T-helper 1 cell treated with Interleukin-12 subunit alpha and Interleukin-12 subunit beta and Interleukin-4 antibody, amounts not matched to agents 30 μg/mL and 1 μg/mL, for 36 hours (primary cell): ENCODE results near the gene PLEKHG5.
A peak's percentile ranks its signal among the peaks of the same experiment; 100 is the strongest.
"Not testable (repeated sequence)": the region's sequence is repeated elsewhere in the genome, so short reads cannot be mapped to it uniquely, and the experiment has no call there.

Experiments
- H3K27ac Mint-ChIP-seq: one replicate; pipeline ENCODE4 v1.8.0; 2021; ENCODE audit warnings: mild to moderate bottlenecking, mixed read lengths
- H3K27me3 Mint-ChIP-seq: one replicate; pipeline ENCODE4 v1.8.0; 2021; ENCODE audit warnings: low read depth, mixed read lengths
- H3K36me3 Mint-ChIP-seq: one replicate; pipeline ENCODE4 v1.8.0; 2021; ENCODE audit warnings: low read depth, mixed read lengths
- H3K4me1 Mint-ChIP-seq: one replicate; pipeline ENCODE4 v1.8.0; 2021; ENCODE audit warnings: low read depth, mixed read lengths
- H3K4me3 Mint-ChIP-seq: one replicate; pipeline ENCODE4 v1.8.0; 2021; ENCODE audit warnings: mild to moderate bottlenecking, moderate library complexity, mixed read lengths
- H3K9me3 Mint-ChIP-seq: one replicate; pipeline ENCODE4 v1.8.0; 2021; ENCODE audit warnings: mixed read lengths

The PLEKHG5 gene

GRCh38 chr1:6448749-6449631 lies 42.5 kb downstream of the PLEKHG5 start:
- H3K4me3 Mint-ChIP-seq, result peak overlapping the region; percentile 27
- H3K4me1 Mint-ChIP-seq, result peaks cover 12% of the 10 kb centered on the region
- H3K27me3 Mint-ChIP-seq, result peaks cover 58% of the 10 kb centered on the region
- no peaks in the 10 kb centered on the region for H3K36me3 Mint-ChIP-seq
- no peak overlapping the region for H3K27ac Mint-ChIP-seq
- no peaks in the 10 kb centered on the region for H3K9me3 Mint-ChIP-seq

DNA sequence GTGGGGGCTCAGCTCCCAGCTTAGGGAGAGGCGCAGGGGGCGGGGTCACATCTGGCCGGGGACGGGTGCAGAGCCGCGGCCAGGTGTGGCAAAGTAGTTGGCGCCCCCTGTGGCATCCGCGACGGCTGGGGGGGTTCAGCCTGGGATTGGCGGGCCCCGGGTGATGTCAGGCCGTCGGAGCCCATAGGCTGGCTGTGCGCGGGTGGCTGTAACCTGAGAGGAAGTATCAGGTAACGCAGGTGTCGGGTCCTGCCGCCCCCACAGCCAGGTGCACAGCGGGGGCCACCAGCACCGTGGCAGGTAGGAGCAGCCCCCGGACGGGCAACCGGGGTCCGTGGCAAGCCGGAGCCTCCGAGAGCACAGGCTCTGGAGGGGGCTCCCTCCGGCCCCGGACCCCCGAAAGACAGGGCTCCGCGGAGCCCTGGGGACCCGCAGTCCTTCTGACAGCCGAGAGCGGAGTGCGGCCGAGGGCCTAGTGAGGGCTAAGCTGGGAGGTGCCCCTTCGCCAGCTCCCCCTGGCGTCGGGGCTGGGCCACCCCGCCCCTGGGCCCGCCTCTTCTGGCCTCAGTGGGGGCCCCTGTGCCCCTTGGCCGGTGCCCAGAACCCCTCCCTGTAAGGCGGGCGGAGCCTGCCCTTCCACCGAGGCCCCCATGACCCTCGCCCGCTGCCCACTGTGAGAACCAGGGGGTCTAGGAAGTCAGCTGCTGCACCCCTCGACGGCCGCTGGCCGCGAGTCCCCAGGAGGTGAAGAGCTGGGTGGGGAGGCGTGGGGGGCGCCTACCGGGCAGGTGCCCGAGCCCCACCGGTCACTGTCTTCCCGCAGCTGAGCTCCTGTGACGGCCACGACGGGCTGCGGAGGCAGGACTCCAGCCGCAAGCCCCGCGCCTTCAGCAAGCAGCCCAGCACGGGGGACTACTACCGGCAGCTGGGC lies 43.4 kb downstream of the PLEKHG5 start:
- Mint-ChIP-seq H3K4me1 (peaks cover 10% of the 10 kb centered on the region), H3K36me3 (no peaks in the 10 kb centered on the region), H3K27ac (no peak overlapping the region), H3K9me3 (no peaks in the 10 kb centered on the region), H3K4me3 (no peak overlapping the region), H3K27me3 (peaks cover 49% of the 10 kb centered on the region)

- no peak overlapping the region for H3K27ac Mint-ChIP-seq
- H3K4me1 Mint-ChIP-seq, result peaks cover 10% of the 10 kb centered on the region
- no peak overlapping the region for H3K4me3 Mint-ChIP-seq
- no peaks in the 10 kb centered on the region for H3K36me3 Mint-ChIP-seq
- H3K27me3 Mint-ChIP-seq, result peaks cover 47% of the 10 kb centered on the region
- H3K9me3 Mint-ChIP-seq, result no peaks in the 10 kb centered on the region
These were observed 44.2 kb downstream of the PLEKHG5 start for GRCh38 chr1:6447016-6447817.

- H3K27me3 Mint-ChIP-seq, result peaks cover 53% of the 10 kb centered on the region
- no peaks in the 10 kb centered on the region for H3K9me3 Mint-ChIP-seq
- peaks cover 10% of the 10 kb centered on the region for H3K4me1 Mint-ChIP-seq
- H3K36me3 Mint-ChIP-seq, result no peaks in the 10 kb centered on the region
- H3K4me3 Mint-ChIP-seq, result no peak overlapping the region
- H3K27ac Mint-ChIP-seq, result no peak overlapping the region
These were observed 44.8 kb downstream of the PLEKHG5 start for GRCh38 chr1:6446665-6447015.

GRCh38 chr1:6445929-6446328 lies 45.5 kb downstream of the PLEKHG5 start:
- H3K27me3 Mint-ChIP-seq, result peaks cover 57% of the 10 kb centered on the region
- H3K4me1 Mint-ChIP-seq, H3K4me3 Mint-ChIP-seq, H3K9me3 Mint-ChIP-seq, H3K36me3 Mint-ChIP-seq, H3K27ac Mint-ChIP-seq: not testable (repeated sequence)

- peaks cover 51% of the 10 kb centered on the region for H3K27me3 Mint-ChIP-seq
- no peak overlapping the region for H3K4me3 Mint-ChIP-seq
- H3K9me3 Mint-ChIP-seq, result no peaks in the 10 kb centered on the region
- no peaks in the 10 kb centered on the region for H3K36me3 Mint-ChIP-seq
- H3K4me1 Mint-ChIP-seq, result peaks cover 10% of the 10 kb centered on the region
- H3K27ac Mint-ChIP-seq, result no peak overlapping the region
These were observed 46.3 kb downstream of the PLEKHG5 start for GRCh38 chr1:6445062-6445763.

DNA sequence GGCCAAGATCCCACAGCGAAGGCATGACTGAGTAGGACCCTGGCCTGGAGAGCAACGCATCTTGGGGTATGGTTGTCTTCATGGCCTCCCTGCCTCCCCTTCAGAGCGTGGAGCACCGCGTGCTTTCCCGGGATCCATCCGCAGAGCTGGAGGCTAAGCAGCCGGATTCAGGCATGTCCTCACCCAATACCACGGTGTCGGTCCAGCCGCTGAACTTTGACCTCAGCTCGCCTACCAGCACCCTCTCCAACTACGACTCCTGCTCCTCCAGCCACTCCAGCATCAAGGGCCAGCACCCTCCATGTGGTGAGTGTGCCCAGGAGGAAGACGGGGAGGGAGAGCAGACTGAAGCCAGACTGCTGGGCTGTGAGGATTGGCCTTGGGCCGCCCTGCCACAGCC lies 47.1 kb downstream of the PLEKHG5 start:
- peaks cover 47% of the 10 kb centered on the region for H3K27me3 Mint-ChIP-seq

DNA sequence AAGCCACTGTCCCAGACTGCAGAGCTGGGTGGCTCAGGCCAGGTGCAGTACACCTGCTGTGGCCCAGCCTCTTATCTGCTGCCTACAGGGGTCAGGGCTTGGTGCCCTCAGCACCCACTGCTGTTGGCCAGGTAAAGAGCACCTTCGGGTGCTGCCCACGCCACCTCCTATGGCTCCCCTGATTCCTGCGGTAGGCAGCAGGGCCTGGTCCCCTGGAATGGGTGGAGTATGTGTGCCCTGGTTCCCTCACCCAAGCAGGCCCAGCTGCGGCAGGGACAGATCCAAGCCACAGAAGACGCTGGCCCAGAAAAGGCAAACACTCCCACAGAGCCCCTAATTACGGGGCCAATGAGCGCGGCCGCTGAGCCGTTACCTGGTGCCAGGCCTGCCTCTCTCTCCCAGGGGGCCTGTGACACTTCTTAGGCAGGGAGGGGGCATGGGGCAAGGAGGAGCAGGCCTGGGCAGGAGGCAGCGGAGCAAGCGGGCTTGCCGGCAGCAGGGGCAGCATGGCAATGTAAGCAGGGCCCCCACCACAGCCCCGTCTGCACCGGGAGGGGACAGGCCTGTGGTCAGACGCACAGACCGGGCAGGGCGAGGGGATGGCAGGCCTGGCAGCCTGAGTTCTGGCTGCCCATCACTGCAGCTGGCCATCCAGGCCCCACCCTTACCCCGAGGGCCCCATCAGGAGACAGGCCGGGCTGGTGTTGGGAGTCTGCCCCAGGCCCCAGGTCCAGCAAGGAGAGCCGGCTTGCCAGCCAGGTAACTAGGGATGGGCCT lies 47.9 kb downstream of the PLEKHG5 start:
- H3K36me3 Mint-ChIP-seq, result no peaks in the 10 kb centered on the region
- H3K27ac Mint-ChIP-seq, result no peak overlapping the region
- peaks cover 48% of the 10 kb centered on the region for H3K27me3 Mint-ChIP-seq
- H3K4me3 Mint-ChIP-seq, result no peak overlapping the region
- peaks cover 3% of the 10 kb centered on the region for H3K4me1 Mint-ChIP-seq
- H3K9me3 Mint-ChIP-seq, result no peaks in the 10 kb centered on the region

More for the DNA sequence above, 47.1 kb downstream of the PLEKHG5 start:
- no peak overlapping the region for H3K27ac Mint-ChIP-seq
- H3K4me3 Mint-ChIP-seq, result no peak overlapping the region
- H3K36me3 Mint-ChIP-seq, result no peaks in the 10 kb centered on the region
- peaks cover 6% of the 10 kb centered on the region for H3K4me1 Mint-ChIP-seq
- H3K9me3 Mint-ChIP-seq, result no peaks in the 10 kb centered on the region

GRCh38 chr1:6441586-6441985 lies 49.9 kb downstream of the PLEKHG5 start:
- Mint-ChIP-seq H3K27ac (no peak overlapping the region), H3K4me1 (peaks cover 8% of the 10 kb centered on the region), H3K36me3 (no peaks in the 10 kb centered on the region), H3K27me3 (peaks cover 49% of the 10 kb centered on the region), H3K4me3 (no peak overlapping the region), H3K9me3 (no peaks in the 10 kb centered on the region)

- Mint-ChIP-seq H3K27ac (no peak overlapping the region), H3K27me3 (peaks cover 43% of the 10 kb centered on the region), H3K36me3 (no peaks in the 10 kb centered on the region), H3K4me1 (peaks cover 8% of the 10 kb centered on the region), H3K4me3 (no peak overlapping the region), H3K9me3 (no peaks in the 10 kb centered on the region)
These were observed 51.0 kb downstream of the PLEKHG5 start for GRCh38 chr1:6440198-6441126.

DNA sequence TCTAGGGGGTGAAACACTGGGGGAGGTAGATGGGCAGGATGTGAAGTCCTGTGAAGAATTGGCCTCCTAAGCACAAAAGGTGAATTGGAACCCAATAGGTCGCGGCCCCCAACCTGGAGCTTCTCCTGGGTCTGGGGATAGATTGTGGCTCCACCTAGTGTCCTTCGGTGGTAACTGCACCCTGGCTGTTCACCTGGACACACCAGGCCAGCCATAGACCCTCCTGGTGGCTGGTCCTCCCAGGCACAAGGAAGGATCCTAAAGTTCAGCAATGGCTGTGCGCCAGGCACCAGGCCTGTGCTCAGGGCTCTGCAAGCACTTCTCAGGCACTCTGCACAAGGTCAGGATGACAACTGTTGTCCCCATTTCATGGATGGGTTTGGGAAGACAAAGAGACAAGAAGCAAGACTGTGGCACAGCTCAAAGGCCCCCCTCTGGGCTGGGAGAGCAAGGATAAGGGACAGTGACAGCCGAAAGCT lies 53.4 kb downstream of the PLEKHG5 start:
- Mint-ChIP-seq H3K27me3 (peaks cover 43% of the 10 kb centered on the region), H3K4me1 (peaks cover 8% of the 10 kb centered on the region), H3K36me3 (no peaks in the 10 kb centered on the region), H3K9me3 (no peaks in the 10 kb centered on the region), H3K4me3 (peak overlapping the region; percentile 28), H3K27ac (no peak overlapping the region)

GRCh38 chr1:6437012-6437700 lies 54.3 kb downstream of the PLEKHG5 start:
- H3K4me1 Mint-ChIP-seq, H3K36me3 Mint-ChIP-seq, H3K9me3 Mint-ChIP-seq, H3K4me3 Mint-ChIP-seq, H3K27ac Mint-ChIP-seq: not testable (repeated sequence)
- peaks cover 42% of the 10 kb centered on the region for H3K27me3 Mint-ChIP-seq
